ENCODE measurements around the gene MAGI2. TPM values are rescaled to one million over a fixed set of nuclear protein-coding genes. Genes with fewer than 3 reads are reported as not detected.

Gene MAGI2
- total and polyA plus RNA-seq, 9 donors = 7.1 to 20.4 (median 18.7) TPM

GRCh38 chr7:79216236-79216635 lies 237.2 kb downstream of the MAGI2 start:
- intact Hi-C loops (cut with DNase I) = no loop called here
- no peaks in the 10 kb centered on the region for H3K4me1 ChIP-seq (ENCODE audit: insufficient read depth)
- H3K27ac ChIP-seq = no peak overlapping the region
- WGBS, 3 donors = 94 to 98% (median 96%) methylated on average over 4 of the region's 4 CpGs
- no peak for DNase-seq
- TF ChIP-seq POLR2A (IDR thresholded peaks at IDR 0.05) (no peak), EP300 (IDR thresholded peaks at IDR 0.05) (no peak)
- TF ChIP-seq, protein P1, sequence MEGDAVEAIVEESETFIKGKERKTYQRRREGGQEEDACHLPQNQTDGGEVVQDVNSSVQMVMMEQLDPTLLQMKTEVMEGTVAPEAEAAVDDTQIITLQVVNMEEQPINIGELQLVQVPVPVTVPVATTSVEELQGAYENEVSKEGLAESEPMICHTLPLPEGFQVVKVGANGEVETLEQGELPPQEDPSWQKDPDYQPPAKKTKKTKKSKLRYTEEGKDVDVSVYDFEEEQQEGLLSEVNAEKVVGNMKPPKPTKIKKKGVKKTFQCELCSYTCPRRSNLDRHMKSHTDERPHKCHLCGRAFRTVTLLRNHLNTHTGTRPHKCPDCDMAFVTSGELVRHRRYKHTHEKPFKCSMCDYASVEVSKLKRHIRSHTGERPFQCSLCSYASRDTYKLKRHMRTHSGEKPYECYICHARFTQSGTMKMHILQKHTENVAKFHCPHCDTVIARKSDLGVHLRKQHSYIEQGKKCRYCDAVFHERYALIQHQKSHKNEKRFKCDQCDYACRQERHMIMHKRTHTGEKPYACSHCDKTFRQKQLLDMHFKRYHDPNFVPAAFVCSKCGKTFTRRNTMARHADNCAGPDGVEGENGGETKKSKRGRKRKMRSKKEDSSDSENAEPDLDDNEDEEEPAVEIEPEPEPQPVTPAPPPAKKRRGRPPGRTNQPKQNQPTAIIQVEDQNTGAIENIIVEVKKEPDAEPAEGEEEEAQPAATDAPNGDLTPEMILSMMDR (IDR thresholded peaks at IDR 0.05) = no peak
- no peak overlapping the region for H3K4me3 ChIP-seq
- no peaks in the 10 kb centered on the region for H3K36me3 ChIP-seq
- H3K9me3 ChIP-seq = no peaks in the 10 kb centered on the region
- no peaks in the 10 kb centered on the region for H3K27me3 ChIP-seq

- Histone ChIP-seq H3K27ac (no peak overlapping the region), H3K36me3 (no peaks in the 10 kb centered on the region), H3K27me3 (no peaks in the 10 kb centered on the region), H3K9me3 (no peaks in the 10 kb centered on the region), H3K4me1 (ENCODE audit: insufficient read depth) (no peaks in the 10 kb centered on the region), H3K4me3 (no peak overlapping the region)
- intact Hi-C loops (cut with DNase I) = no loop called here
- no peak for DNase-seq
- TF ChIP-seq POLR2A (IDR thresholded peaks at IDR 0.05) (no peak), EP300 (IDR thresholded peaks at IDR 0.05) (no peak)
- TF ChIP-seq, protein P1 (IDR thresholded peaks at IDR 0.05) = no peak
- 79 to 93% (median 83%) methylated on average over 1 of the region's 1 CpG for WGBS, 3 donors
Measured at GRCh38 chr7:79212334-79212733, 241.1 kb downstream of the MAGI2 start.

GRCh38 chr7:79211724-79212123 lies 241.7 kb downstream of the MAGI2 start:
- no peaks in the 10 kb centered on the region for H3K27me3 ChIP-seq
- intact Hi-C loops (cut with DNase I) = no loop called here
- no peaks in the 10 kb centered on the region for H3K4me1 ChIP-seq (ENCODE audit: insufficient read depth)
- no peak overlapping the region for H3K27ac ChIP-seq
- TF ChIP-seq EP300 (IDR thresholded peaks at IDR 0.05) = no peak
- H3K9me3 ChIP-seq = no peaks in the 10 kb centered on the region
- no peak for DNase-seq
- H3K4me3 ChIP-seq = no peak overlapping the region
- no peaks in the 10 kb centered on the region for H3K36me3 ChIP-seq
- WGBS, 3 donors = 91 to 99% (median 93%) methylated on average over 2 of the region's 2 CpGs

DNA sequence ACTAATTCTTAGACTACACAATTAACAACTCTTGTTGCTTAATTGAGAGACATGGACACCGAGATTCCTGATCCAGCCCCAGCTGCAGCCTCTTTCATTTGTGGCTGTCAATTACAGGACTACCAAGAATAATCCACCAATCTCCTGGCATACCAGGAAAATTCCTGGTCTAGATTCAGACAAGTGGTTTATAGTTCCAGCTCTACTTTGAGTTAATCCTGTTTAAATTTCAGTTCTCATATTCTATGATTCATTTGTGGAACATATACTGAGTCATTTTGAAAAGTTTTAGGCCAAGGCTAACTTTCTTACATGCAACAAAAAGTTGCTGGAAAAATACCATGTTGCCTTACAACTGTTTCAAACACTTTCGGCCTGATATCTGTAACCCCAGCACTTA lies 253.5 kb downstream of the MAGI2 start:
- DNase-seq = no peak
- no peaks in the 10 kb centered on the region for H3K36me3 ChIP-seq
- H3K27me3 ChIP-seq = no peaks in the 10 kb centered on the region
- H3K4me3 ChIP-seq = no peak overlapping the region
- intact Hi-C loops (cut with DNase I) = loop anchor here in 1 of 4 donors (10.0 kb wide), 1 partner anchor 65 kb away; no protein-coding TSS in a partner anchor
- H3K4me1 ChIP-seq (ENCODE audit: insufficient read depth) = no peaks in the 10 kb centered on the region
- no peaks in the 10 kb centered on the region for H3K9me3 ChIP-seq
- TF ChIP-seq EP300 (IDR thresholded peaks at IDR 0.05) = no peak
- TF ChIP-seq POLR2A (IDR thresholded peaks at IDR 0.05) = no peak
- TF ChIP-seq, protein P1 (IDR thresholded peaks at IDR 0.05) = no peak
- 91 to 96% (median 93%) methylated on average over 2 of the region's 2 CpGs for WGBS, 3 donors
- H3K27ac ChIP-seq = no peak overlapping the region

DNA sequence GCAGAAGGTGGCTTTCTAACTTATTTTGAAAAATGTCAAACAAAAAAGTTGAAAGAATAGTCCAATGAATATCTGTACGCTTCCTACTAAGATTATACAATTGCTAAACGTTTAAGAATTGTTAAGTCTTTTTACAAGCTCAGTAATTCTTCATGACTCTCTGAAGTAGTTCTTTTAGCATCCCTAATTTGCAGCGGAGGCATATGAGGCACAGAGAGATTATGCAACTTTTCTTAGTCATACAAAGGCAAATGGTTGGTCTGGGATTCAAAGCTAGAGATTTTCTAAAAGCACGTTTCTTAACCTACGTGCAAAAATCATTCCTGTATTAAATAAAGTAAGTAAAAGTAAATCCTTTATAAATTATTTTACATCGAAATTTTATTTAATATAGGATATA lies 254.2 kb downstream of the MAGI2 start:
- intact Hi-C loops (cut with DNase I) = no loop called here
- no peaks in the 10 kb centered on the region for H3K27me3 ChIP-seq
- 89 to 91% (median 91%) methylated on average over 6 of the region's 6 CpGs for WGBS, 3 donors

More for the DNA sequence above, 254.2 kb downstream of the MAGI2 start:
- H3K4me3 ChIP-seq = no peak overlapping the region
- no peak overlapping the region for H3K27ac ChIP-seq
- no peak for TF ChIP-seq POLR2A (IDR thresholded peaks at IDR 0.05)
- TF ChIP-seq, protein P1 (IDR thresholded peaks at IDR 0.05) = no peak
- TF ChIP-seq EP300 (IDR thresholded peaks at IDR 0.05) = no peak
- no peaks in the 10 kb centered on the region for H3K9me3 ChIP-seq
- no peak for DNase-seq
- no peaks in the 10 kb centered on the region for H3K36me3 ChIP-seq
- no peaks in the 10 kb centered on the region for H3K4me1 ChIP-seq (ENCODE audit: insufficient read depth)

Data from ovary (tissue), 9 donors.